H9 (cell line): ENCODE data around the gene SZT2. TPM values are rescaled to one million over a fixed set of nuclear protein-coding genes. Genes with fewer than 3 reads are reported as not detected.

ENCODE experiments used
- DNase-seq: peaks from one replicate; pipeline ENCODE4 v3.0.0-alpha.2; 2017
- H2AFZ ChIP-seq: one replicate; pipeline ENCODE4 v1.6.1; 2013; ENCODE audit warnings: mild to moderate bottlenecking, low read length, control low read depth, moderate library complexity
- H2AK5ac ChIP-seq: 2 replicates; pipeline ENCODE4 v1.6.1; 2013; ENCODE audit warnings: low read length, control low read depth, mixed read lengths; ENCODE audit not compliant: insufficient read length
- H2BK120ac ChIP-seq: one replicate; pipeline ENCODE4 v1.6.1; 2013; ENCODE audit warnings: low read depth, mild to moderate bottlenecking, low read length, control low read depth, inconsistent platforms; ENCODE audit not compliant: poor library complexity, severe bottlenecking
- H2BK12ac ChIP-seq: 2 replicates; pipeline ENCODE4 v1.6.1; 2013; ENCODE audit warnings: low read length, control low read depth, mixed read lengths, low read depth; ENCODE audit not compliant: insufficient read length
- H2BK15ac ChIP-seq: 2 replicates; pipeline ENCODE4 v1.6.1; 2013; ENCODE audit warnings: low read depth, low read length, control low read depth
- H2BK20ac ChIP-seq: one replicate; pipeline ENCODE4 v1.6.1; 2013; ENCODE audit warnings: low read depth, mild to moderate bottlenecking, low read length, control low read depth, inconsistent platforms; ENCODE audit not compliant: poor library complexity, severe bottlenecking
- H2BK5ac ChIP-seq: 2 replicates; pipeline ENCODE4 v1.6.1; 2013; ENCODE audit warnings: low read length, control low read depth, mixed read lengths; ENCODE audit not compliant: insufficient read length
- H3K14ac ChIP-seq: 2 replicates; pipeline ENCODE4 v1.6.1; 2013; ENCODE audit warnings: low read length, control low read depth; ENCODE audit not compliant: insufficient read depth
- H3K18ac ChIP-seq: 2 replicates; pipeline ENCODE4 v1.6.1; 2013; ENCODE audit warnings: low read depth, mild to moderate bottlenecking, mixed read lengths, low read length, control low read depth; ENCODE audit not compliant: insufficient read length
- H3K23ac ChIP-seq: 2 replicates; pipeline ENCODE4 v1.6.1; 2013; ENCODE audit warnings: low read length, control low read depth, mixed read lengths, low read depth; ENCODE audit not compliant: insufficient read length
- H3K23me2 ChIP-seq: 2 replicates; pipeline ENCODE4 v1.6.1; 2013; ENCODE audit warnings: low read depth, mild to moderate bottlenecking, mixed read lengths, low read length, control low read depth; ENCODE audit not compliant: insufficient read length, poor library complexity, severe bottlenecking
- H3K27ac ChIP-seq: 2 replicates; pipeline ENCODE4 v1.5.1; 2013; ENCODE audit warnings: low read length, control low read depth, mixed read lengths, low read depth; ENCODE audit not compliant: insufficient read length
- H3K27me3 ChIP-seq: 2 replicates; pipeline ENCODE4 v1.6.1; 2013; ENCODE audit warnings: low read length, control low read depth, inconsistent platforms; ENCODE audit not compliant: insufficient read depth
- H3K4ac ChIP-seq: 2 replicates; pipeline ENCODE4 v1.6.1; 2013; ENCODE audit warnings: low read depth, mild to moderate bottlenecking, control low read depth, inconsistent platforms, low read length, moderate library complexity
- H3K4me1 ChIP-seq: 2 replicates; pipeline ENCODE4 v1.6.1; 2013; ENCODE audit warnings: low read length, control low read depth, inconsistent platforms; ENCODE audit not compliant: insufficient read depth
- H3K4me2 ChIP-seq: 2 replicates; pipeline ENCODE4 v1.6.1; 2013; ENCODE audit warnings: low read length, control low read depth, mixed read lengths; ENCODE audit not compliant: insufficient read length, insufficient read depth
- H3K56ac ChIP-seq: 2 replicates; pipeline ENCODE4 v1.6.1; 2013; ENCODE audit warnings: low read depth, mild to moderate bottlenecking, mixed read lengths, low read length, control low read depth; ENCODE audit not compliant: insufficient read length
- H3K79me1 ChIP-seq: 2 replicates; pipeline ENCODE4 v1.6.1; 2013; ENCODE audit warnings: low read depth, mild to moderate bottlenecking, moderate library complexity, low read length, control low read depth, inconsistent platforms; ENCODE audit not compliant: insufficient read depth, poor library complexity, severe bottlenecking
- H3K79me2 ChIP-seq: 2 replicates; pipeline ENCODE4 v1.6.1; 2013; ENCODE audit warnings: low read length, control low read depth, inconsistent platforms; ENCODE audit not compliant: insufficient read depth
- H3K9ac ChIP-seq: 2 replicates; pipeline ENCODE4 v1.6.1; 2013; ENCODE audit warnings: low read length, control low read depth, mixed read lengths; ENCODE audit not compliant: insufficient read length; ENCODE audit errors: extremely low read depth
- H3K9me3 ChIP-seq: one replicate; pipeline ENCODE4 v1.6.1; 2013; ENCODE audit warnings: low read depth, low read length, inconsistent platforms; ENCODE audit not compliant: control insufficient read depth
- H3T11ph ChIP-seq: one replicate; pipeline ENCODE4 v1.6.1; 2013; ENCODE audit warnings: mild to moderate bottlenecking, low read length, control low read depth, inconsistent platforms
- H4K20me1 ChIP-seq: one replicate; pipeline ENCODE4 v1.6.1; 2013; ENCODE audit not compliant: control insufficient read depth, insufficient read length, insufficient read depth
- H4K5ac ChIP-seq: 2 replicates; pipeline ENCODE4 v1.6.1; 2013; ENCODE audit warnings: low read depth, mild to moderate bottlenecking, mixed read lengths, low read length, control low read depth; ENCODE audit not compliant: insufficient read length
- H4K8ac ChIP-seq: replicated peaks from 2 replicates; pipeline ENCODE4 v1.6.1; 2013; ENCODE audit warnings: low read length, control low read depth, mixed read lengths, low read depth; ENCODE audit not compliant: insufficient read length
- H4K91ac ChIP-seq: 2 replicates; pipeline ENCODE4 v1.6.1; 2013; ENCODE audit warnings: low read depth, mild to moderate bottlenecking, moderate library complexity, mixed read lengths, low read length, control low read depth; ENCODE audit not compliant: insufficient read length
- H3K27ac Mint-ChIP-seq, 3 experiments: 2 replicates in 2 of 3; 3 replicates in 1 of 3; pipeline ENCODE4 v1.8.0; 2020 to 2021; ENCODE audit warnings: mixed read lengths in 3 of 3, mild to moderate bottlenecking in 1 of 3, moderate library complexity in 1 of 3
- H3K27me3 Mint-ChIP-seq: 2 replicates; pipeline ENCODE4 v1.8.0; 2021; ENCODE audit warnings: low read depth, mild to moderate bottlenecking, moderate library complexity, mixed read lengths
- H3K36me3 Mint-ChIP-seq, 3 experiments: 2 replicates in 2 of 3; 3 replicates in 1 of 3; pipeline ENCODE4 v1.8.0; 2020 to 2021; ENCODE audit warnings: low read depth in 3 of 3, mixed read lengths in 3 of 3; ENCODE audit not compliant: insufficient read depth in 1 of 3
- H3K4me1 Mint-ChIP-seq, 2 experiments: 2 replicates each; pipeline ENCODE4 v1.8.0; 2020; ENCODE audit warnings: mixed read lengths in 2 of 2
- H3K4me3 Mint-ChIP-seq, 2 experiments: 2 replicates in 1 of 2; 3 replicates in 1 of 2; pipeline ENCODE4 v1.8.0; 2020 to 2021; ENCODE audit warnings: mild to moderate bottlenecking in 2 of 2, mixed read lengths in 2 of 2, moderate library complexity in 1 of 2
- H3K9me3 Mint-ChIP-seq, 2 experiments: 2 replicates in 1 of 2; 3 replicates in 1 of 2; pipeline ENCODE4 v1.8.0; 2020; ENCODE audit warnings: mild to moderate bottlenecking in 2 of 2, mixed read lengths in 2 of 2, moderate library complexity in 1 of 2
- CTCF ChIP-seq: fragments of 200-600 bp; sonication (generic); conservative IDR thresholded peaks from 3 replicates; pipeline ENCODE4 v1.8.0; 2021; ENCODE audit warnings: antibody characterized with exemption, mild to moderate bottlenecking
- WGBS: extraction: QIAGEN DNeasy Blood & Tissue Kit; methylation state at CpG from one replicate; pipeline ENCODE4 v1.1.7; 2013; ENCODE audit warnings: missing lambda C conversion rate, low lambda C conversion rate, mixed read lengths; ENCODE audit not compliant: insufficient read length; ENCODE audit errors: extremely low coverage; 5-methylcytosine and 5-hydroxymethylcytosine counted together
- total RNA-seq: library from RNA; stranded (reverse); gene quantifications from 2 replicates; pipeline ENCODE4 v1.2.1, GENCODE V29; 2021

SZT2 gene
- total RNA-seq, 1 experiment from 2014 or later, result 16.8 TPM

- Histone ChIP-seq H3K79me2 (no peaks in the 10 kb centered on the region), H3K4me1 (no peaks in the 10 kb centered on the region), H3K23me2 (no peaks in the 10 kb centered on the region), H4K5ac (no peak overlapping the region), H2BK20ac (no peak overlapping the region), H3K79me1 (no peaks in the 10 kb centered on the region), H3K9ac (no peak overlapping the region), H2BK12ac (no peak overlapping the region), H3K27ac (no peak overlapping the region), H2AFZ (no peak overlapping the region), H2BK15ac (no peak overlapping the region), H2BK120ac (no peak overlapping the region), H3T11ph (no peak overlapping the region), H4K20me1 (no peaks in the 10 kb centered on the region), H3K4ac (no peak overlapping the region), H2BK5ac (no peak overlapping the region), H3K56ac (no peak overlapping the region), H3K23ac (no peak overlapping the region), H3K18ac (no peak overlapping the region), H4K8ac (no peak overlapping the region), H2AK5ac (no peak overlapping the region), H3K27me3 (no peaks in the 10 kb centered on the region), H3K9me3 (no peaks in the 10 kb centered on the region), H3K4me2 (no peak overlapping the region), H3K14ac (no peak overlapping the region), H4K91ac (no peak overlapping the region)
- H3K27ac Mint-ChIP-seq, result no peak overlapping the region
- no peaks in the 10 kb centered on the region for H3K36me3 Mint-ChIP-seq
- H3K27me3 Mint-ChIP-seq, result no peaks in the 10 kb centered on the region; the same call in none of the 2 replicates
- peaks cover 0 to 4% of the 10 kb centered on the region in 2 experiments; a peak in 2 of 5 replicates for H3K9me3 Mint-ChIP-seq
- no CpG with 5 or more reads among the region's 3 CpGs for WGBS
- no peak overlapping the region for H3K4me3 Mint-ChIP-seq
- no peak for DNase-seq
- peaks cover 0 to 2% of the 10 kb centered on the region in 2 experiments; a peak in 1 of 4 replicates for H3K4me1 Mint-ChIP-seq
- no peak for TF ChIP-seq CTCF
Observed at GRCh38 chr1:43479414-43479813, 89.7 kb downstream of the SZT2 start.
